ENCODE results near the gene EFR3B. TPM values are rescaled to one million over a fixed set of nuclear protein-coding genes. Genes with fewer than 3 reads are reported as not detected.

The EFR3B gene
- total RNA-seq, 1 donor from 2014 or later, result 9.0 TPM

DNA sequence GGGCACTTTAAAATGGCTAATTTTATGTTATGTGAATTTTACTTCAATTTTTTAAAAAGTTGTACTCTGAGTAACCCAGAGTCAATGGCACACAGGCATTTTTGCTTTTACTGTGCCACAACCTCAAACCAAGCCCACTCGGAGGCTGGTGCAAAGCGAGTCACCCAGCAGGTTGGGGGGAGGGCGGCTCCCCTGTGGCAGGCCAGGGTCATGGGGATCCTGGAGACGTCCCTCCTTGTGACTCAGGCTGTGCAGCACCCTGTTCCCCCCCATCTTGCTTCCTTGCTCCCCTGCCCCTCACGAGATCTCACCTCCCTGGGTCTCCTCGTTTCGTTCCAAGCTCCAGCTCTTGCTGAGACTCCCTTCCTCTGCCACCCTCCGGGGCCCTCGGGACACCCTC lies 67.9 kb downstream of the EFR3B start:
- ATAC-seq (no peak), DNase-seq (no peak)
- H3K36me3 ChIP-seq, result no peaks in the 10 kb centered on the region
- H3K9me3 ChIP-seq, result no peaks in the 10 kb centered on the region
- H3K4me3 ChIP-seq, result no peak overlapping the region
- H3K4me1 ChIP-seq, result no peaks in the 10 kb centered on the region
- no peaks in the 10 kb centered on the region for H3K27me3 ChIP-seq (ENCODE audit: low read depth)
- H3K27ac ChIP-seq, result no peak overlapping the region
- intact Hi-C loops (cut with DNase I), result no loop called here
- TF ChIP-seq CTCF (IDR thresholded peaks at IDR 0.05), result no peak

GRCh38 chr2:25112113-25112512 lies 70.2 kb downstream of the EFR3B start:
- no peak for ATAC-seq
- Histone ChIP-seq H3K36me3 (no peaks in the 10 kb centered on the region), H3K27me3 (ENCODE audit: low read depth) (no peaks in the 10 kb centered on the region), H3K9me3 (no peaks in the 10 kb centered on the region), H3K4me1 (no peaks in the 10 kb centered on the region), H3K4me3 (no peak overlapping the region), H3K27ac (no peak overlapping the region)
- TF ChIP-seq CTCF (IDR thresholded peaks at IDR 0.05), result no peak
- intact Hi-C loops (cut with DNase I), result no loop called here
- DNase-seq, result no peak

GRCh38 chr2:25115249-25115883 lies 73.5 kb downstream of the EFR3B start:
- no peaks in the 10 kb centered on the region for H3K27me3 ChIP-seq (ENCODE audit: low read depth)
- no peaks in the 10 kb centered on the region for H3K4me1 ChIP-seq
- DNase-seq, result no peak
- peak in 1 of 2 donors; percentile 43 for ATAC-seq
- intact Hi-C loops (cut with DNase I), result no loop called here
- no peaks in the 10 kb centered on the region for H3K36me3 ChIP-seq
- no peak overlapping the region for H3K4me3 ChIP-seq
- no peak for TF ChIP-seq CTCF (IDR thresholded peaks at IDR 0.05)
- H3K27ac ChIP-seq, result no peak overlapping the region
- no peaks in the 10 kb centered on the region for H3K9me3 ChIP-seq

DNA sequence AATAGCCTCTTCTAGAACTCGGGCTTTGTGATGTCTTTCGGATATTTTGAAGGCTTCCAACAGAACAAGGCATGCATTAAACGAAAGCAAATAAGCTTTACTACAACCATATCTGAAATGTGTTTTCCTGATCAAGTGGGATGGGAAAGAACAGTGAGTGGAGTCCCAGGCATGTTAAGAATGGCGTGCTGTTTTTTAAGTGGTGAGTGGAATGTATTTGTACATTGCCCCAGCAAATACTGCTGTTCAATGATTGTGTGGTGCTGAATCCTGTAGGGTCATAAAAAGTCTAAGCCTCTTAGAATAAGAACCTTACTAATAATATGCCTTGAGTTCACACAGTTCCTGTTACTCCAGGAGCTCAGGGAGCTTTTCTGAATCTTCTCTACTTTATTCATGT lies 74.0 kb downstream of the EFR3B start:
- Histone ChIP-seq H3K4me3 (no peak overlapping the region), H3K27ac (no peak overlapping the region), H3K4me1 (no peaks in the 10 kb centered on the region), H3K27me3 (ENCODE audit: low read depth) (no peaks in the 10 kb centered on the region), H3K9me3 (no peaks in the 10 kb centered on the region), H3K36me3 (no peaks in the 10 kb centered on the region)
- intact Hi-C loops (cut with DNase I), result no loop called here
- no peak for TF ChIP-seq CTCF (IDR thresholded peaks at IDR 0.05)
- DNase-seq (no peak), ATAC-seq (peak; percentile 77 to 88)

- H3K4me1 ChIP-seq, result no peaks in the 10 kb centered on the region
- DNase-seq, result no peak
- no peak for TF ChIP-seq CTCF (IDR thresholded peaks at IDR 0.05)
- H3K36me3 ChIP-seq, result no peaks in the 10 kb centered on the region
- no peak overlapping the region for H3K27ac ChIP-seq
- ATAC-seq, result peak in 1 of 2 donors; percentile 20
- intact Hi-C loops (cut with DNase I), result no loop called here
- H3K9me3 ChIP-seq, result no peaks in the 10 kb centered on the region
- no peaks in the 10 kb centered on the region for H3K27me3 ChIP-seq (ENCODE audit: low read depth)
- no peak overlapping the region for H3K4me3 ChIP-seq
Observed at GRCh38 chr2:25116956-25117355, 75.1 kb downstream of the EFR3B start.
